AG04450 (cell line): Measurements from ENCODE around the gene PLCL1. TPM values are rescaled to one million over a fixed set of nuclear protein-coding genes. Genes with fewer than 3 reads are reported as not detected.

Experiments used
- CTCF ChIA-PET: fragments of 300-600, 350-600 bp; formaldehyde crosslinking; extraction: SDS; loops from one replicate; lab custom pipeline; 2022; ENCODE audit warnings: antibody characterized with exemption, inconsistent platforms; lab: Charles Lee
- POLR2A ChIA-PET: fragments of 350-600 bp; formaldehyde crosslinking; extraction: SDS; loops from one replicate; lab custom pipeline; 2021; ENCODE audit warnings: antibody characterized with exemption, inconsistent platforms; lab: Yijun Ruan, JAX
- DNase-seq: peaks from one replicate; pipeline ENCODE4 v3.0.0-alpha.2; 2011; ENCODE audit warnings: low read depth, low spot score
- H3K27ac ChIP-seq: one replicate; pipeline ENCODE4 v1.5.1; 2012; ENCODE audit warnings: low read depth, low read length, control low read depth
- H3K27me3 ChIP-seq: one replicate; pipeline ENCODE4 v1.6.0; 2012; ENCODE audit warnings: low read length; ENCODE audit not compliant: control insufficient read depth, insufficient read depth
- H3K4me3 ChIP-seq: 2 replicates; pipeline ENCODE4 v1.5.1; 2011; ENCODE audit warnings: mild to moderate bottlenecking, low read depth, low read length, control low read depth
- H3K9me3 ChIP-seq: 2 replicates; pipeline ENCODE4 v1.5.1; 2012; ENCODE audit warnings: low read length; ENCODE audit not compliant: control insufficient read depth, insufficient read depth
- polyA plus RNA-seq: library from polyadenylated mRNA; depleted of rRNA; stranded (reverse); fragments of >200 nt; gene quantifications from 2 replicates; pipeline ENCODE4 v1.2.3, GENCODE V29; 2011
- TF ChIP-seq, protein P1 (sequence below): IDR thresholded peaks from 2 replicates; pipeline ENCODE4 v1.5.1; 2011; ENCODE audit warnings: low read depth, low read length, control low read depth, inconsistent platforms

PLCL1 gene
- polyA plus RNA-seq, 1 experiment, result 0.43 TPM

DNA sequence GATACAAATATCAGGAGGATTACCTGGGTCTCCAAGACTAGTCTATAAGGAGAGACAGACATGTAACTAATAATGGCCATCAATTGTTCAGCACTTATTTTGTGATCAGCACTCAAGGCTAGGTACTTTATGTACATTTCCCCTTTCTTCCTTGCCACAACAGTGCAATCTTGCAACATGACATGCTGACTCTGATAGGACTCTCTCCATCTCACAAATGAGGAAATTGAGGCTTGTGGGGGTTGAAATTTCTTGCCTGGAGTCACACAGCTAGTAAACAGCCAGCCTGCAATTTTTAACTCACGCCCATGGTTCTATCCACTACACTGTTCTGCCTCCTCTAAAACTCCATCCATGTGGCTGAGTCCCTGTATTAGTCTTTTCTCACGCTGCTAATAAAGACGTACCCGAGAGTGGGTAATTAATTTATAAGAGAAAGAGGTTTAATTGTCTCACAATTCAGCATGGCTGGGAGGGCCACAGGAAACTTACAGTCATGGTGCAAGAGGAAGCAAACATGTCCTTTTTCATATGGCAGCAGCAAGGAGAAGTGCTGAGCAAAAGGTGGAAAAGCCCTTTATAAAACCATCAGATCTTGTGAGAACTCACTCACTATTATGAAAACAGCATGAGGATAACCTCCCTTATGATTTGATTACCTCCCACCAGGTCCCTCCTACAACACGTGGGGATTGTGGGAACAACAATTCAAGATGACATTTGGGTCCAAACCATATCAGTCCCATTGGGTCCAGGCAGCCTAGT is 302.4 kb downstream of the PLCL1 start:
- Histone ChIP-seq H3K27ac (no peak overlapping the region), H3K27me3 (no peaks in the 10 kb centered on the region), H3K4me3 (no peak overlapping the region), H3K9me3 (no peaks in the 10 kb centered on the region)
- POLR2A ChIA-PET, result no interaction called here
- no peak for DNase-seq
- CTCF ChIA-PET, result no interaction called here
- TF ChIP-seq, protein P1, sequence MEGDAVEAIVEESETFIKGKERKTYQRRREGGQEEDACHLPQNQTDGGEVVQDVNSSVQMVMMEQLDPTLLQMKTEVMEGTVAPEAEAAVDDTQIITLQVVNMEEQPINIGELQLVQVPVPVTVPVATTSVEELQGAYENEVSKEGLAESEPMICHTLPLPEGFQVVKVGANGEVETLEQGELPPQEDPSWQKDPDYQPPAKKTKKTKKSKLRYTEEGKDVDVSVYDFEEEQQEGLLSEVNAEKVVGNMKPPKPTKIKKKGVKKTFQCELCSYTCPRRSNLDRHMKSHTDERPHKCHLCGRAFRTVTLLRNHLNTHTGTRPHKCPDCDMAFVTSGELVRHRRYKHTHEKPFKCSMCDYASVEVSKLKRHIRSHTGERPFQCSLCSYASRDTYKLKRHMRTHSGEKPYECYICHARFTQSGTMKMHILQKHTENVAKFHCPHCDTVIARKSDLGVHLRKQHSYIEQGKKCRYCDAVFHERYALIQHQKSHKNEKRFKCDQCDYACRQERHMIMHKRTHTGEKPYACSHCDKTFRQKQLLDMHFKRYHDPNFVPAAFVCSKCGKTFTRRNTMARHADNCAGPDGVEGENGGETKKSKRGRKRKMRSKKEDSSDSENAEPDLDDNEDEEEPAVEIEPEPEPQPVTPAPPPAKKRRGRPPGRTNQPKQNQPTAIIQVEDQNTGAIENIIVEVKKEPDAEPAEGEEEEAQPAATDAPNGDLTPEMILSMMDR, result no peak

DNA sequence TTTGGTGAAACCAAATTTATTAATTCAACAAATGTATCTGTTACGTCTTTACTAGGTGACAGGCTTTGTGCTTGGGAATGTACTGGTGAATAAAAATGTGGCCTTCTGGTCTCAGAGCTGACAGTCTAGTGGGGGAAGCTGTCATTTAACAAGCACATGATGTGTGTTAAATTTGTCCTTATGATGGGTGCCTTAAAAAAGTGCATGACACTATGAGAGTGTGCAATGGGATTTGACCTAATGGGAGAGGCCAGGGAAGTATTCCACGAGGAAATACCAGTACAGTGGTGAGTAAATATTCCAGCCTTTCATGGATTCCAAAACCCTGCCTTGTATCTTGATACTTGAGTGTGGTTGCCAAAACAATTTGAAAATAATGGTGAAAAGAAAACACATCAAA is 308.9 kb downstream of the PLCL1 start:
- H3K27me3 ChIP-seq, result no peaks in the 10 kb centered on the region
- TF ChIP-seq, protein P1, result no peak
- no peak for DNase-seq
- POLR2A ChIA-PET, result no interaction called here
- no peak overlapping the region for H3K4me3 ChIP-seq
- no peak overlapping the region for H3K27ac ChIP-seq
- H3K9me3 ChIP-seq, result no peaks in the 10 kb centered on the region
- CTCF ChIA-PET, result interaction anchor here (1.6 kb wide), 1 partner anchor 14 kb away, joined by 5 read pairs; no protein-coding TSS in a partner anchor

- ChIA-PET POLR2A (no interaction called here), CTCF (interaction anchor here (0.5 to 1.6 kb wide), 3 partner anchors 13 to 312 kb away, joined by 3 to 6 read pairs (median 5); no protein-coding TSS in a partner anchor)
- H3K27me3 ChIP-seq, result no peaks in the 10 kb centered on the region
- no peak for DNase-seq
- no peak overlapping the region for H3K4me3 ChIP-seq
- H3K9me3 ChIP-seq, result no peaks in the 10 kb centered on the region
- no peak overlapping the region for H3K27ac ChIP-seq
- TF ChIP-seq, protein P1, result no peak
Measured at GRCh38 chr2:198114064-198114463, 309.7 kb downstream of the PLCL1 start.

- TF ChIP-seq, protein P1, result no peak
- ChIA-PET CTCF (interaction anchor here (0.5 kb wide), 1 partner anchor 302 kb away, joined by 3 read pairs; no protein-coding TSS in a partner anchor), POLR2A (no interaction called here)
- Histone ChIP-seq H3K27me3 (no peaks in the 10 kb centered on the region), H3K27ac (no peak overlapping the region), H3K4me3 (no peak overlapping the region), H3K9me3 (no peaks in the 10 kb centered on the region)
- no peak for DNase-seq
Measured at GRCh38 chr2:198115201-198115600, 310.8 kb downstream of the PLCL1 start.

DNA sequence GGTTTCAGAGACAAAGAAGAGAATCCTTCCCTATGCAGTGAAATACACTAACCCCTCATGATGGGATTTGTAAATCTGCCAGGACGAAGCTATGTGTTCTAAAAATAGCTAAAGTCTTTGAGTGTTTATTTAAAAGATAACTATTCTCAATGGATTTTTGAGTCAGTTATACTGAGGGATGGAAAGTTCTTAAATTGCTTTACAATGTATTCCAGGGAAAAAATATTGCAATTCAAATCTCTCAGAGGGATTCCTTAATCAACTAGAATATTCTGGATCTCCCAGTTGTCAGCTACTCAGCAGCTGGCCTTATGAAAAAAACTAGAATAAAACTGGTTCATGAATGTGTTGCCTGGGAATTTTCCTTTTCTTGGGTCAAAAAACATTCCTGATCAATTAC is 312.4 kb downstream of the PLCL1 start:
- Histone ChIP-seq H3K27me3 (no peaks in the 10 kb centered on the region), H3K9me3 (no peaks in the 10 kb centered on the region), H3K27ac (no peak overlapping the region), H3K4me3 (no peak overlapping the region)
- POLR2A ChIA-PET, result no interaction called here
- TF ChIP-seq, protein P1, result no peak
- DNase-seq, result no peak
- CTCF ChIA-PET, result interaction anchor here (0.7 to 1.1 kb wide), 2 partner anchors 10 to 145 kb away, joined by 3 to 9 read pairs; no protein-coding TSS in a partner anchor
